ENCODE results near the gene TOMM6.

The TOMM6 gene

GRCh38 chr6:41823178-41823577, 35.7 kb downstream of the TOMM6 start:
- no peak for DNase-seq (ENCODE audit: low read depth in 2 of 2)

- no peak for DNase-seq (ENCODE audit: low read depth in 2 of 2)
Observed at GRCh38 chr6:41824571-41825569, 37.4 kb downstream of the TOMM6 start.

GRCh38 chr6:41826343-41827022, 39.0 kb downstream of the TOMM6 start:
- DNase-seq (ENCODE audit: low read depth in 2 of 2): no peak

- DNase-seq (ENCODE audit: low read depth in 2 of 2): no peak
Observed at GRCh38 chr6:41832263-41832662, 44.8 kb downstream of the TOMM6 start.

GRCh38 chr6:41836022-41836659, 48.6 kb downstream of the TOMM6 start:
- no peak for DNase-seq (ENCODE audit: low read depth in 2 of 2)

- DNase-seq (ENCODE audit: low read depth in 2 of 2): no peak
Observed at GRCh38 chr6:41836660-41837052, 49.2 kb downstream of the TOMM6 start.

All from activated CD4-positive, alpha-beta T cell treated with anti-CD3 and anti-CD28 coated beads for 24 hours (primary cell).